ENCODE measurements around the gene RABL2A.
"Not testable (repeated sequence)": the region's sequence is repeated elsewhere in the genome, so short reads cannot be mapped to it uniquely, and the experiment has no call there.

GRCh38 chr2:113587201-113587600 lies 39.9 kb upstream of the RABL2A start:
- not testable (repeated sequence) for TF ChIP-seq POLR2A (IDR thresholded peaks at IDR 0.05; ENCODE audit: low read length); KDM5A (IDR thresholded peaks at IDR 0.05); BHLHE40 (IDR thresholded peaks at IDR 0.05; ENCODE audit: low read depth, low read length); RCOR1 (IDR thresholded peaks at IDR 0.05; ENCODE audit: low read depth, low read length); KDM1A (IDR thresholded peaks at IDR 0.05; ENCODE audit: low read depth); CHD2 (IDR thresholded peaks at IDR 0.05; ENCODE audit: low read length, partially characterized antibody); RARB (CRISPR knock-in tag; IDR thresholded peaks at IDR 0.05); MYC (IDR thresholded peaks at IDR 0.05; ENCODE audit: borderline replicate concordance, low read length)
- TF ChIP-seq, protein P1, sequence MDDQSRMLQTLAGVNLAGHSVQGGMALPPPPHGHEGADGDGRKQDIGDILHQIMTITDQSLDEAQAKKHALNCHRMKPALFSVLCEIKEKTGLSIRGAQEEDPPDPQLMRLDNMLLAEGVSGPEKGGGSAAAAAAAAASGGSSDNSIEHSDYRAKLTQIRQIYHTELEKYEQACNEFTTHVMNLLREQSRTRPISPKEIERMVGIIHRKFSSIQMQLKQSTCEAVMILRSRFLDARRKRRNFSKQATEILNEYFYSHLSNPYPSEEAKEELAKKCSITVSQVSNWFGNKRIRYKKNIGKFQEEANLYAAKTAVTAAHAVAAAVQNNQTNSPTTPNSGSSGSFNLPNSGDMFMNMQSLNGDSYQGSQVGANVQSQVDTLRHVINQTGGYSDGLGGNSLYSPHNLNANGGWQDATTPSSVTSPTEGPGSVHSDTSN (IDR thresholded peaks at IDR 0.05) = not testable (repeated sequence)
- peak; percentile 32; the same call in 2 of the 3 replicates for TF ChIP-seq CTCF (IDR thresholded peaks at IDR 0.05)
- TF ChIP-seq, protein P2, sequence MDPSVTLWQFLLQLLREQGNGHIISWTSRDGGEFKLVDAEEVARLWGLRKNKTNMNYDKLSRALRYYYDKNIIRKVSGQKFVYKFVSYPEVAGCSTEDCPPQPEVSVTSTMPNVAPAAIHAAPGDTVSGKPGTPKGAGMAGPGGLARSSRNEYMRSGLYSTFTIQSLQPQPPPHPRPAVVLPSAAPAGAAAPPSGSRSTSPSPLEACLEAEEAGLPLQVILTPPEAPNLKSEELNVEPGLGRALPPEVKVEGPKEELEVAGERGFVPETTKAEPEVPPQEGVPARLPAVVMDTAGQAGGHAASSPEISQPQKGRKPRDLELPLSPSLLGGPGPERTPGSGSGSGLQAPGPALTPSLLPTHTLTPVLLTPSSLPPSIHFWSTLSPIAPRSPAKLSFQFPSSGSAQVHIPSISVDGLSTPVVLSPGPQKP (IDR thresholded peaks at IDR 0.05; ENCODE audit: low read depth, low read length) = not testable (repeated sequence)

Measured in A549 (cell line).